Smooth muscle cell (in vitro differentiated cells): ENCODE data around the gene SCD5. TPM values are rescaled to one million over a fixed set of nuclear protein-coding genes. Genes with fewer than 3 reads are reported as not detected.

Source experiments
- DNase-seq: peaks from one replicate; lab custom pipeline; 2025; ENCODE audit not compliant: unreplicated experiment; lab: John Stamatoyannopoulos, UW
- H2AFZ ChIP-seq: fragments of 200-600 bp; sonication (generic); 2 replicates; pipeline ENCODE4 v1.6.0; 2016; ENCODE audit warnings: antibody characterized with exemption, low read depth, mild to moderate bottlenecking
- H3F3A ChIP-seq: fragments of 200-600 bp; sonication (generic); 2 replicates; pipeline ENCODE4 v1.6.0; 2017; ENCODE audit warnings: antibody characterized with exemption, low read depth
- H3K27ac ChIP-seq: fragments of 200-600 bp; sonication (generic); 2 replicates; pipeline ENCODE4 v1.5.1; 2016; ENCODE audit warnings: low read depth, mild to moderate bottlenecking
- H3K27me3 ChIP-seq: fragments of 200-600 bp; sonication (generic); 2 replicates; pipeline ENCODE4 v1.6.1; 2016; ENCODE audit warnings: low read depth, mild to moderate bottlenecking
- H3K36me3 ChIP-seq: fragments of 200-600 bp; sonication (generic); 2 replicates; pipeline ENCODE4 v1.5.1; 2016; ENCODE audit warnings: low read depth
- H3K4me1 ChIP-seq: fragments of 200-600 bp; sonication (generic); 2 replicates; pipeline ENCODE4 v1.5.1; 2016; ENCODE audit warnings: low read depth
- H3K4me2 ChIP-seq: fragments of 200-600 bp; sonication (generic); 2 replicates; pipeline ENCODE4 v1.6.0; 2016; ENCODE audit warnings: mild to moderate bottlenecking
- H3K4me3 ChIP-seq: fragments of 200-600 bp; sonication (generic); 2 replicates; pipeline ENCODE4 v1.5.1; 2016; ENCODE audit warnings: mild to moderate bottlenecking
- H3K79me2 ChIP-seq: fragments of 200-600 bp; sonication (generic); 2 replicates; pipeline ENCODE4 v1.6.0; 2016; ENCODE audit warnings: low read depth, mild to moderate bottlenecking
- H3K9ac ChIP-seq: fragments of 200-600 bp; sonication (generic); 2 replicates; pipeline ENCODE4 v1.6.0; 2016; ENCODE audit warnings: low read depth
- H3K9me3 ChIP-seq: fragments of 200-600 bp; sonication (generic); replicated peaks from 2 replicates; pipeline ENCODE4 v1.5.1; 2016; ENCODE audit warnings: low read depth
- H4K20me1 ChIP-seq: fragments of 200-600 bp; sonication (generic); 2 replicates; pipeline ENCODE4 v1.6.0; 2016; ENCODE audit warnings: low read depth
- WGBS: methylation state at CpG from one replicate; pipeline ENCODE4 v1.1.7; 2016; ENCODE audit warnings: low lambda C conversion rate; 5-methylcytosine and 5-hydroxymethylcytosine counted together
- polyA plus RNA-seq: library from polyadenylated mRNA; unstranded; fragments of >200 nt; fragmentation: Nextera tagmentation; extraction: Ambion mirVana; gene quantifications from 2 replicates; pipeline ENCODE4 v1.2.1, GENCODE V29; 2016
- total RNA-seq: library from RNA; depleted of rRNA; stranded (reverse); fragments of >200 nt; gene quantifications from 2 replicates; pipeline ENCODE4 v1.2.3, GENCODE V29; 2014
- TF ChIP-seq, protein P1 (sequence below): fragments of 200-600 bp; sonication (generic); IDR thresholded peaks from 2 replicates; pipeline ENCODE4 v1.5.1; 2017; ENCODE audit warnings: borderline replicate concordance, mild to moderate bottlenecking, antibody characterized with exemption; ENCODE audit not compliant: insufficient read depth, poor library complexity, severe bottlenecking

Gene SCD5
- total and polyA plus RNA-seq, 2 experiments from 2014 or later = 9.2 to 24.3 TPM

- H3K9me3 ChIP-seq = no peaks in the 10 kb centered on the region
- H3K79me2 ChIP-seq = no peaks in the 10 kb centered on the region
- H3K27me3 ChIP-seq = no peaks in the 10 kb centered on the region
- H3K27ac ChIP-seq = no peak overlapping the region
- 82% methylated on average over 1 of the region's 1 CpG for WGBS
- no peak overlapping the region for H3K9ac ChIP-seq
- H3K36me3 ChIP-seq = no peaks in the 10 kb centered on the region
- DNase-seq = no peak
- no peaks in the 10 kb centered on the region for H3F3A ChIP-seq
- no peak overlapping the region for H2AFZ ChIP-seq
- H3K4me3 ChIP-seq = no peak overlapping the region
- no peaks in the 10 kb centered on the region for H4K20me1 ChIP-seq
- TF ChIP-seq, protein P1, sequence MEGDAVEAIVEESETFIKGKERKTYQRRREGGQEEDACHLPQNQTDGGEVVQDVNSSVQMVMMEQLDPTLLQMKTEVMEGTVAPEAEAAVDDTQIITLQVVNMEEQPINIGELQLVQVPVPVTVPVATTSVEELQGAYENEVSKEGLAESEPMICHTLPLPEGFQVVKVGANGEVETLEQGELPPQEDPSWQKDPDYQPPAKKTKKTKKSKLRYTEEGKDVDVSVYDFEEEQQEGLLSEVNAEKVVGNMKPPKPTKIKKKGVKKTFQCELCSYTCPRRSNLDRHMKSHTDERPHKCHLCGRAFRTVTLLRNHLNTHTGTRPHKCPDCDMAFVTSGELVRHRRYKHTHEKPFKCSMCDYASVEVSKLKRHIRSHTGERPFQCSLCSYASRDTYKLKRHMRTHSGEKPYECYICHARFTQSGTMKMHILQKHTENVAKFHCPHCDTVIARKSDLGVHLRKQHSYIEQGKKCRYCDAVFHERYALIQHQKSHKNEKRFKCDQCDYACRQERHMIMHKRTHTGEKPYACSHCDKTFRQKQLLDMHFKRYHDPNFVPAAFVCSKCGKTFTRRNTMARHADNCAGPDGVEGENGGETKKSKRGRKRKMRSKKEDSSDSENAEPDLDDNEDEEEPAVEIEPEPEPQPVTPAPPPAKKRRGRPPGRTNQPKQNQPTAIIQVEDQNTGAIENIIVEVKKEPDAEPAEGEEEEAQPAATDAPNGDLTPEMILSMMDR = no peak
- H3K4me2 ChIP-seq = no peak overlapping the region
- no peaks in the 10 kb centered on the region for H3K4me1 ChIP-seq
Observed at GRCh38 chr4:82589756-82590155, 208.8 kb downstream of the SCD5 start.

GRCh38 chr4:82588771-82589270 lies 209.8 kb downstream of the SCD5 start:
- no peaks in the 10 kb centered on the region for H3K9me3 ChIP-seq
- no peaks in the 10 kb centered on the region for H3K4me1 ChIP-seq
- H3K27ac ChIP-seq = no peak overlapping the region
- no peak overlapping the region for H3K4me3 ChIP-seq
- H2AFZ ChIP-seq = no peak overlapping the region
- no peaks in the 10 kb centered on the region for H3K79me2 ChIP-seq
- H3K27me3 ChIP-seq = no peaks in the 10 kb centered on the region
- H3F3A ChIP-seq = no peaks in the 10 kb centered on the region
- WGBS = 87% methylated on average over 2 of the region's 2 CpGs
- H3K9ac ChIP-seq = no peak overlapping the region
- TF ChIP-seq, protein P1 = no peak
- no peak for DNase-seq
- H4K20me1 ChIP-seq = no peaks in the 10 kb centered on the region
- no peaks in the 10 kb centered on the region for H3K36me3 ChIP-seq
- no peak overlapping the region for H3K4me2 ChIP-seq

DNA sequence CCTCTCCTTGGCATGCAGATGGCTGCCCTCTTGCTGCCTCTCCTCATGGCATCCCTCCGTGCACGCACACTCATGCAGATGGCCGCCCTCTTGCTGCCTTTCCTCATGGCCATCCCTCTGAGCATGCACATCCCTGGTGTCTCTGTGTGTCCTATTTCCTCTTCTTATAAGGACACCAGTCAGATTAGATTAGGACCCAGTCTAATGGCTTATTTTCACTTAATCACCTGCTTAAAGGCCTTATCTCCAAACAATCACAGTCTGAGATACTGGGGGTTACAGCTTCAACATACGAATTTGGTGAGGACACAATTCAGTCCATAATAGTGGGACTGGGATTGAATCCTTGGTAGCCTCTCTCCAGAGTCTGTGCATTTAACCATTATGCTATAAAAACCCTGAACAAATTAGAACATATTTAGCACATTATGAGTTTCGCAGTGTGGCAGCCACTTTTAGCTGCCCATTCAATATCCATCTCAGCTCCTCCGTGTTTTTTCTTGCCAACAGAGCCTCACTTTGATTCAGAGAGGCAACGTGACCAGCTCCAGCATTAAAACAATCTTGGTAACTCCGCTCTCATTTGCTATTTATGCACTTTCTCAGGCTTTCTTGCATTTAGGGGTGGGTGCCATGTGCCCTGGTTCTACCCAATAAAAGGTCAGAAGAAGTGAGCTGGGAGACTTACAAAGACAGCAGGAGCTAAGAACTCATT lies 210.6 kb downstream of the SCD5 start:
- TF ChIP-seq, protein P1 = no peak
- Histone ChIP-seq H3K9ac (no peak overlapping the region), H3K27ac (no peak overlapping the region), H4K20me1 (no peaks in the 10 kb centered on the region), H3K36me3 (no peaks in the 10 kb centered on the region), H3K27me3 (no peaks in the 10 kb centered on the region), H3F3A (no peaks in the 10 kb centered on the region), H3K4me1 (no peaks in the 10 kb centered on the region), H3K79me2 (no peaks in the 10 kb centered on the region), H2AFZ (no peak overlapping the region), H3K4me2 (no peak overlapping the region), H3K9me3 (no peaks in the 10 kb centered on the region), H3K4me3 (no peak overlapping the region)
- WGBS = 80% methylated on average over 8 of the region's 8 CpGs
- DNase-seq = no peak
